CD14-positive monocyte (primary cell): ENCODE data around the gene ITGB6. TPM values are rescaled to one million over a fixed set of nuclear protein-coding genes. Genes with fewer than 3 reads are reported as not detected.

Experiments used
- DNase-seq, 3 donors: peaks; one replicate each; pipeline ENCODE4 v3.0.0-alpha.2; 2011 to 2022
- H2AFZ ChIP-seq: 2 replicates; pipeline ENCODE4 v1.6.0; 2012; ENCODE audit warnings: mild to moderate bottlenecking, low read depth, low read length, inconsistent platforms; ENCODE audit not compliant: insufficient read depth, poor library complexity, severe bottlenecking
- H3K27ac ChIP-seq, 2 donors: 1 replicate in 1 of 2; 2 replicates in 1 of 2; pipeline ENCODE4 v1.5.1; 2012 to 2013; ENCODE audit warnings: low read length in 2 of 2, control low read depth in 1 of 2, inconsistent platforms in 1 of 2, low read depth in 1 of 2, mild to moderate bottlenecking in 1 of 2
- H3K27me3 ChIP-seq, 2 donors: one replicate each; pipeline versions ENCODE4 v1.6.0 to v1.6.1; 2011 to 2013; ENCODE audit warnings: low read length in 2 of 2; ENCODE audit not compliant: control insufficient read depth in 2 of 2, insufficient read depth in 2 of 2
- H3K36me3 ChIP-seq, 2 donors: replicated peaks in 1 of 2; 1 replicate in 1 of 2; 2 replicates in 1 of 2; pipeline versions ENCODE4 v1.5.1 to v1.6.1; 2012 to 2013; ENCODE audit warnings: low read length in 2 of 2, control low read depth in 1 of 2, inconsistent platforms in 1 of 2, mild to moderate bottlenecking in 1 of 2; ENCODE audit not compliant: insufficient read depth in 2 of 2, control insufficient read depth in 1 of 2
- H3K4me1 ChIP-seq, 2 donors: 1 replicate in 1 of 2; 2 replicates in 1 of 2; pipeline versions ENCODE4 v1.5.1 to v1.6.1; 2012 to 2013; ENCODE audit warnings: low read length in 2 of 2, control low read depth in 1 of 2, inconsistent platforms in 1 of 2, mild to moderate bottlenecking in 1 of 2, moderate library complexity in 1 of 2; ENCODE audit not compliant: insufficient read depth in 2 of 2, control insufficient read depth in 1 of 2
- H3K4me2 ChIP-seq: replicated peaks from 2 replicates; pipeline ENCODE3; 2012; ENCODE audit warnings: low read length, moderate library complexity, mild to moderate bottlenecking; ENCODE audit not compliant: poor library complexity, severe bottlenecking; ENCODE audit errors: extremely low read depth
- H3K4me3 ChIP-seq, 3 experiments: fragments of 200-600 bp in 1 of 3; sonication (generic) in 1 of 3; replicated peaks in 1 of 3; 1 replicate in 2 of 3; 2 replicates in 1 of 3; pipeline ENCODE4 v1.5.1; 2011 to 2013; ENCODE audit warnings: low read length in 3 of 3, mild to moderate bottlenecking in 3 of 3, control low read depth in 2 of 3, low read depth in 2 of 3, inconsistent platforms in 1 of 3, moderate library complexity in 1 of 3
- H3K79me2 ChIP-seq: 2 replicates; pipeline ENCODE4 v1.6.0; 2012; ENCODE audit warnings: mild to moderate bottlenecking, control low read depth, inconsistent platforms, low read length, moderate library complexity; ENCODE audit not compliant: insufficient read depth
- H3K9ac ChIP-seq: 2 replicates; pipeline ENCODE4 v1.6.0; 2017; ENCODE audit warnings: low read length, mild to moderate bottlenecking; ENCODE audit not compliant: insufficient read depth, poor library complexity, severe bottlenecking
- H3K9me3 ChIP-seq, 2 donors: replicated peaks in 1 of 2; 1 replicate in 1 of 2; 2 replicates in 1 of 2; pipeline versions ENCODE4 v1.5.1 to v1.6.1; 2012 to 2013; ENCODE audit warnings: low read length in 2 of 2, control low read depth in 1 of 2; ENCODE audit not compliant: control insufficient read depth in 1 of 2, insufficient read depth in 1 of 2
- H4K20me1 ChIP-seq: 2 replicates; pipeline ENCODE4 v1.6.0; 2012; ENCODE audit warnings: mild to moderate bottlenecking, low read length, control low read depth, moderate library complexity; ENCODE audit not compliant: insufficient read depth
- H3K27ac Mint-ChIP-seq, 7 donors: one replicate each; pipeline ENCODE4 v1.8.0; 2020; ENCODE audit warnings: mild to moderate bottlenecking in 7 of 7, mixed read lengths in 7 of 7, moderate library complexity in 6 of 7, inconsistent platforms in 2 of 7
- H3K27me3 Mint-ChIP-seq, 3 donors: one replicate each; pipeline ENCODE4 v1.8.0; 2021 to 2022; ENCODE audit warnings: low read depth in 3 of 3, mild to moderate bottlenecking in 3 of 3, mixed read lengths in 3 of 3, moderate library complexity in 3 of 3, inconsistent platforms in 1 of 3
- H3K36me3 Mint-ChIP-seq, 2 donors: one replicate each; pipeline ENCODE4 v1.8.0; 2020; ENCODE audit warnings: mixed read lengths in 2 of 2, inconsistent platforms in 1 of 2, mild to moderate bottlenecking in 1 of 2
- H3K4me1 Mint-ChIP-seq: one replicate; pipeline ENCODE4 v1.8.0; 2020; ENCODE audit warnings: mild to moderate bottlenecking, mixed read lengths
- H3K4me3 Mint-ChIP-seq, 2 donors: one replicate each; pipeline ENCODE4 v1.8.0; 2020; ENCODE audit warnings: mild to moderate bottlenecking in 2 of 2, mixed read lengths in 2 of 2, moderate library complexity in 1 of 2
- H3K9me3 Mint-ChIP-seq, 7 donors: one replicate each; pipeline ENCODE4 v1.8.0; 2020 to 2022; ENCODE audit warnings: mixed read lengths in 7 of 7, mild to moderate bottlenecking in 6 of 7, moderate library complexity in 6 of 7, inconsistent platforms in 2 of 7
- CTCF ChIP-seq: fragments of 200-600 bp; IDR thresholded peaks from one replicate; pipeline ENCODE4 v1.8.0; 2022; ENCODE audit warnings: antibody characterized with exemption, mild to moderate bottlenecking
- WGBS: methylation state at CpG from one replicate; pipeline ENCODE4 v1.1.5; 2013; ENCODE audit warnings: missing lambda C conversion rate; ENCODE audit not compliant: insufficient coverage; 5-methylcytosine and 5-hydroxymethylcytosine counted together
- intact Hi-C, 2 donors: fragments of 100-400 bp; cut with micrococcal nuclease; formaldehyde crosslinking; loops; one replicate each; pipeline versions ENCODE4 v1.15.0 to v1.15.1; 2023
- polyA plus RNA-seq, 3 donors: library from polyadenylated mRNA; depleted of rRNA in 1 of 3; unstranded in 2 of 3; stranded (reverse) in 1 of 3; fragments of 300-500 nt in 2 of 3; fragments of >200 nt in 1 of 3; fragmentation: Illumina TruSeq in 2 of 3; gene quantifications; 1 replicate in 2 of 3; 2 replicates in 1 of 3; pipeline ENCODE4 v1.2.3, GENCODE V29; 2012 to 2021

Gene ITGB6
- polyA plus RNA-seq, 3 donors: not detected

DNA sequence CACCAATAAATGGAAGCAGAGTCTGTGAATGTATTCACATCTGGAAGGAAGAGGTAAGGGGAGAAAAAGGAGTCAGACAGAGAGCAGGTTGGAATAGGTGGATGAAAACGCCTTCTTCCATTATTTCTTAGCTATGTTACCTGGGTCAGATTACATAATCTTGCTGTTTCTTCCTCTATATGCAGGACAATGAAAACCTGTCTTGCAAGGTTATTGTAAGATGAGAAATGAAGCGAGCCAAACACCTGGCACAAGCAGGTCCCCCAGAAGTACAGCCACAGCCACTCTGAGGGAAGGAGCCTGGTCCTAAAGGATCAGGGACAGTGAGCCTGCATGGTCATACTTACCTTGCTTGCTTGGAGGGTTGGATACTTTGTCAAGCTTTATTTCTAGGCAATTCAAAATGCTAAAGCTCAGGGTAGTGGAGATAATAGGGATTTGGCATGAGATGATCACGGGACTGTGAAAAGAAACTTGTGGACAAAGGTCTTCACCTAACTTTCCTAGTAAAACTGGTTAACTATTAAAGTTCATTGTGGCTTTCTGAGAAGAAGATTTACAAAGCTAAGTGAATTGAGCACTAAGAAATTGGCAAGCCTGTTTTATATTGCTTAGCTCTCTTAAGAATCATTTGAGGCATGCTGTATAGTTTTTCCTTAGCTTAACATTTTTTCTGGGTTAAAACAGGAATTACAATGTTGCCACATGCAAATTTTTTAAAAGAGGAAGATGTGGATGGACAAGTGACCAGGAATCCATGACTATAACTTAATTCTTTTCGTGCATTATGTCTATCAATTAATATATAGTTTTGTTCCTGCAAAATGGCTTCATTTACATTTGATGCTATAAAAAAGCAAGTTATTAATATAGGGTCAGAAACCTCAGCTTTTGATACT is 121.9 kb downstream of the ITGB6 start:
- H3K9me3 ChIP-seq: peaks cover 10 to 13% of the 10 kb centered on the region in 2 donors
- H3K4me1 ChIP-seq: peaks cover 6 to 16% of the 10 kb centered on the region in 2 donors
- no peak overlapping the region for H3K27ac ChIP-seq
- DNase-seq: no peak
- H3K27me3 ChIP-seq: no peaks in the 10 kb centered on the region
- TF ChIP-seq CTCF: no peak
- no peak overlapping the region for H3K9ac ChIP-seq
- no peak overlapping the region for H3K4me3 ChIP-seq
- Mint-ChIP-seq H3K36me3 (no peaks in the 10 kb centered on the region), H3K9me3 (peaks cover 5 to 22% (median 14%) of the 10 kb centered on the region in 7 donors), H3K27me3 (no peaks in the 10 kb centered on the region), H3K27ac (no peak overlapping the region), H3K4me1 (peaks cover 8% of the 10 kb centered on the region), H3K4me3 (no peak overlapping the region)
- H3K36me3 ChIP-seq: no peaks in the 10 kb centered on the region
- no peaks in the 10 kb centered on the region for H3K79me2 ChIP-seq
- no peak overlapping the region for H3K4me2 ChIP-seq
- H4K20me1 ChIP-seq: no peaks in the 10 kb centered on the region
- WGBS: 100% methylated on average over 1 of the region's 4 CpGs
- no peak overlapping the region for H2AFZ ChIP-seq
- intact Hi-C loops: no loop called here

DNA sequence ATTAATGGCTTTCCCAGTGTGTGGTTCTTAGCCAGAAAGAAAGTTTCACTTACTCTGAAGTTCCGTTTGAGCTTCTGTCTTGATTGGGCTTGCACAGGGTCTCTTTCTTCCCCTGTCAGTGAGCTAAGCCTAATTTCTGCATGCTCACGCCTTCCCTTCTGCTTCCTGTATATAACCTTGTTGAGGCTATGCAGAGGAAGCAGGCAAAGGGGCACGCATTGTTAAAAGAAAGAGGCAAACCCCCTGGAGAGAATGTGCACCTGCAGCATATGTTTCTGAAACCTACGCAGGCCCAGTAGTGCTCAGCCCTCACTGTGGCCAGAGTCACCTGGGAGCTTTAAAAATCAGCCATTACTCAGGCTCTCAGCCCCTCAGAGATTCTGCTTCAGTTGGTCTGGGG is 123.2 kb downstream of the ITGB6 start:
- H3K27ac Mint-ChIP-seq: peak overlapping the region in 1 of 7 donors; percentile 42
- no peak for DNase-seq

More for the DNA sequence above, 123.2 kb downstream of the ITGB6 start:
- no peak for TF ChIP-seq CTCF
- Histone ChIP-seq H2AFZ (peak overlapping the region; percentile 7), H3K4me1 (peaks cover 6 to 16% of the 10 kb centered on the region in 2 donors), H4K20me1 (no peaks in the 10 kb centered on the region), H3K9ac (no peak overlapping the region), H3K79me2 (no peaks in the 10 kb centered on the region), H3K4me3 (no peak overlapping the region), H3K27ac (no peak overlapping the region), H3K9me3 (peaks cover 7 to 13% of the 10 kb centered on the region in 2 donors), H3K36me3 (no peaks in the 10 kb centered on the region), H3K27me3 (no peaks in the 10 kb centered on the region), H3K4me2 (no peak overlapping the region)
- Mint-ChIP-seq H3K4me1 (peaks cover 8% of the 10 kb centered on the region), H3K27me3 (no peaks in the 10 kb centered on the region), H3K36me3 (no peaks in the 10 kb centered on the region), H3K9me3 (peaks cover 0 to 18% (median 12%) of the 10 kb centered on the region in 7 donors), H3K4me3 (no peak overlapping the region)
- intact Hi-C loops: no loop called here
- WGBS: 0% methylated on average over 4 of the region's 4 CpGs
